GM12865 (cell line): ENCODE measurements around the gene MEIS1.

ENCODE experiments used
- DNase-seq: peaks from one replicate; pipeline ENCODE4 v3.0.0; 2010; ENCODE audit warnings: low read depth
- H3K4me3 ChIP-seq: 2 replicates; pipeline ENCODE4 v1.5.1; 2011; ENCODE audit warnings: mild to moderate bottlenecking, low read depth, low read length, control low read depth
- TF ChIP-seq, protein P1 (sequence below): IDR thresholded peaks from 2 replicates; pipeline ENCODE4 v1.5.1; 2011; ENCODE audit warnings: low read length, control low read depth, low read depth, inconsistent platforms; ENCODE audit not compliant: insufficient read depth; ENCODE audit errors: missing control alignments

Gene MEIS1

DNA sequence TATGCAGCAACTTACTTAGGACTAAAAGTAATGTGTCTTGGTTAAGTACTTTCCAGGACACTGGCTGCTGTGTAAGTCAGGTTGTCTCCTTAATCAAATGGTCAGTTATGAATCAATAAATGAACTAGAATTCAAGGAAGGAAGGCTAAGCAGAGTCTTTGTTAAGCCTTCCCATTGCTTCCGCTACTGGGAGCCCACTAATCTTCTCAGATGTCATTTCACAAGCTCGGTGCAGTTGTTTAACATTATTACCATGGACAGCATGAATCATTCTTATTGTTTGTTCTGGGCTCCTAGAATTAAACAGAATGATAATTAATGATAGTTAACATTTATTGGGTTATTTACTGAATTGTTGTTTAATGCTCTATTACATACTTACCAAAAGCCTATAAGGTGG is 26.0 kb upstream of the MEIS1 start:
- no peak overlapping the region for H3K4me3 ChIP-seq
- TF ChIP-seq, protein P1, sequence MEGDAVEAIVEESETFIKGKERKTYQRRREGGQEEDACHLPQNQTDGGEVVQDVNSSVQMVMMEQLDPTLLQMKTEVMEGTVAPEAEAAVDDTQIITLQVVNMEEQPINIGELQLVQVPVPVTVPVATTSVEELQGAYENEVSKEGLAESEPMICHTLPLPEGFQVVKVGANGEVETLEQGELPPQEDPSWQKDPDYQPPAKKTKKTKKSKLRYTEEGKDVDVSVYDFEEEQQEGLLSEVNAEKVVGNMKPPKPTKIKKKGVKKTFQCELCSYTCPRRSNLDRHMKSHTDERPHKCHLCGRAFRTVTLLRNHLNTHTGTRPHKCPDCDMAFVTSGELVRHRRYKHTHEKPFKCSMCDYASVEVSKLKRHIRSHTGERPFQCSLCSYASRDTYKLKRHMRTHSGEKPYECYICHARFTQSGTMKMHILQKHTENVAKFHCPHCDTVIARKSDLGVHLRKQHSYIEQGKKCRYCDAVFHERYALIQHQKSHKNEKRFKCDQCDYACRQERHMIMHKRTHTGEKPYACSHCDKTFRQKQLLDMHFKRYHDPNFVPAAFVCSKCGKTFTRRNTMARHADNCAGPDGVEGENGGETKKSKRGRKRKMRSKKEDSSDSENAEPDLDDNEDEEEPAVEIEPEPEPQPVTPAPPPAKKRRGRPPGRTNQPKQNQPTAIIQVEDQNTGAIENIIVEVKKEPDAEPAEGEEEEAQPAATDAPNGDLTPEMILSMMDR, result no peak
- no peak for DNase-seq

DNA sequence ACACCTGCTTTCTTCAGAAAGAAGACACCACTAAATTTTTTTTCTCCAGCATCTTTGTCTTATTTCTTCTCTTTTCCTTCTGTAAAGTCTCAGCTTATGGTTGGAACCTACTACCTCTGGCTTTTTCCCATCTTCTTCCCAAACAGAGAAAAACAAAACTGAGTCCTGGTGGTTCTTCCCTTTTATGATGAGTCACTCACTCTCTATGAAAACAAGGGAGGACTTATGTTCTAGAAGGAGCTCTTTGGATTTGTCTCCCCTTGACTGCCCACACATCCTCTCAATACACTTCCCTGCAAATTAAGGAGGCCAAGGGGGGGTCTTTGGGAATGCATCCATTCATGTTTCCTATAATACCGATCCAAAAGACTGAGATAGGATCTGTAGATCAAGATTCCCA is 22.1 kb upstream of the MEIS1 start:
- no peak overlapping the region for H3K4me3 ChIP-seq
- TF ChIP-seq, protein P1, result no peak
- DNase-seq, result no peak

DNA sequence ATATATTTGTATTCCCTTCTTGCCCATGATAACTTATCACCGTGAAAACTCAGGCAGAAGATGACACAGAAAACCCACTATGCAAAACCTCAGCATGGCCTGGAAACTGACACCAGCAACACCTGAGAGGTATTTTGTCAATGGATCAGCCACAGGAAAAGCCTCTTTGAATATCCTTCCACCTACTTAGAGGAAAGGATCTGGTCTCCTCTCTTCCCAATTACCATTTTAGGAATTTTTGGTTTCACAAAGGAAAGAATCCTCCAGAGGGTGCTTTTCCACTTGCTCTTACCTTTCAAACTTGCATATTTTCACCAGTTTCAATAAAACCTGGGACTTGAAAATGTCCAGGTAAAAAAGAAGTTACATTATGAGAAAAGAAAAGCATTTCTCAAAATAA is 20.0 kb upstream of the MEIS1 start:
- TF ChIP-seq, protein P1, result no peak
- H3K4me3 ChIP-seq, result no peak overlapping the region
- no peak for DNase-seq

DNA sequence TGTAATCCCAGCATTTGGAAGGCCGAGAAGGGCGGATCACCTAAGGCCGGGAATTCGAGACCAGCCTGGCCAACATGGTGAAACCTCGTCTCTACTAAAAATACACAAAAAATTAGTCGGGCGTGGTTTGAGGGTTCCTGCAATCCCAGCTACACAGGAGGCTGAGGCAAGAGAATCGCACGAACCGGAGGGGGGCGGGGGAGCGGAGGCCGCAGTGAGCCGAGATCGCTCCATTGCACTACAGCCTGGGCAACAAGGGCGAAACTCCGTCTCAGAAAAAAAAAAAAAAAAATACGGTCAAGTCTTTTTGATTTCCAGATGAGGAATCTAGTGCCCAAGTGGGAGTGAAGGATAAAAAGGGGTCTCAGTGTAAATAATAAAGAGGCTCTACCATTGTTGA is 16.5 kb upstream of the MEIS1 start:
- TF ChIP-seq, protein P1, result no peak
- H3K4me3 ChIP-seq, result no peak overlapping the region
- no peak for DNase-seq

DNA sequence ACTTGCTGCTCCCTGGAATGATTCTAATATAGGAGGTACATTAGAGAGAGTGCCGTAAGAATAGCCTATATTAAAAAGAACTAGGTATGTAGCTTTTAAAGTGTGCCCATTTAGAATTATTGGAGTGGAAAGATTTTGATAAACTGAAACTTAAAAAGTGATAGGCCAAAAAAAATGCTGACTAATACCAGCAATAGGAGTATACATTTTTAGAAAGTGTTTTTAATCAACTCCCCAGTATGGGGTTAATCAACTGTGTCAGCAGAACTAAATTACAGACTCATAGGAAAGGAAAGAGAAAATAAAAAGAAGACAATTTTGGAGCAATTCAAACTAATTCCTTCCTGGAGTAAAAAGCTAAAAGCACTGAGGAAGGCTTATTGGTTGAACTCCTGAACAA is 13.3 kb upstream of the MEIS1 start:
- H3K4me3 ChIP-seq, result no peak overlapping the region
- TF ChIP-seq, protein P1, result no peak
- DNase-seq, result no peak

DNA sequence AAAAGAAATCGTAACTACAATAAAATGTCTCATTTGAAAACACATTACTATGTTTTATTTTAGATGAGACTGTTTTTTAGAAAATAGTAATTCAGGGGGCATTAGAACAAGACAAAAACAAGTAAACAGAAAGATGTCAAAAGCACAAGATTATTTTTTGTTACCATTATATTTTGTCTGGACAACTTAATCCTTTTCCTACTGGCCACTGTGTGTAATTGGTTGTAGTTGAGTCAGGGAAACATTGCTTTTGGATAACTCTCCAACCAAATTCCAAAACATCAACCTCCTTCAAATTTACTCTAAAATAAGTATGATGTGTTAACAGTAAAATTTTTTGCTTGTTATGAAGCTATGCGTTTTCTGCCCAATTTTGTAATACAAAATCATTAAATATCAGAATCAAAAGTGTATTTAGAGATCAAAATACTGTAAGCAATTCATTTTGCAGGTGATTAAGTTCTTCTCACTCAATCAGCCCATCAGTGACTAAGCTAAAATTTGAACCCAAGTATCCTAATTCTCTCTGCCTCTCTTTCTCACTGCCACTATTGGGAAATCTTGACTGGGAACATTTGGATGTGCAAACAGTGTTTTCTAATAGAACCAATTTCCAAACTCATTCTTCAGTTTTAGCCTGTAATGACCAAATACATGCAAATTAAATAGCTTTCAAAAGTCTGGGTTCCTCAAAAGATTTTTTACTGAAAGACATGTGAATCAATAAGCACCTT is 11.4 kb upstream of the MEIS1 start:
- no peak overlapping the region for H3K4me3 ChIP-seq
- TF ChIP-seq, protein P1, result no peak
- DNase-seq, result no peak
